ENCODE measurements around the gene CDH4.
"Not testable (repeated sequence)": the region's sequence is repeated elsewhere in the genome, so short reads cannot be mapped to it uniquely, and the experiment has no call there.

The CDH4 gene

GRCh38 chr20:61976644-61977418, 724.8 kb downstream of the CDH4 start:
- no peak for DNase-seq (ENCODE audit: low read depth)

DNA sequence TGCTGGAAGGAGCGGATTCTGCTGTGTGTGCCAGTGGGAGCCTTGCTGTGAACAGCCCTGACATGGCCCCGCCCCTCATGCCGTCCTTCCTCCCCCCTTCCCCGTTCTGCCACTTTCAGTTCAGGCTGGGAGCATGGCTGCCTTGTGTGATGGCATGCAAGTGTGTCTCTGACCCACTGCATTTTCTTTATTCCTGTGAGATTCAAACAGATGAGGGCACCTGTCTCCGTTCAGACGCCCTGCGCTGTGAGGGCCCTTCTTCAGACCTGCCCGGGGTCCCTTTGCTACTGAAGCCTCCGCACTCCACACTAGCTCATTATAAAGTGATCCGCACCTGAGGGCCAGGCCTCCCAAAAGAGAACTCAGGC, 725.3 kb downstream of the CDH4 start:
- DNase-seq (ENCODE audit: low read depth): no peak

- no peak for DNase-seq (ENCODE audit: low read depth)
These were observed 726.4 kb downstream of the CDH4 start for GRCh38 chr20:61978491-61978890.

GRCh38 chr20:61979090-61979489, 727.0 kb downstream of the CDH4 start:
- DNase-seq (ENCODE audit: low read depth): no peak

GRCh38 chr20:61979701-61980635, 727.9 kb downstream of the CDH4 start:
- DNase-seq (ENCODE audit: low read depth): no peak

GRCh38 chr20:61980647-61981583, 728.9 kb downstream of the CDH4 start:
- no peak for DNase-seq (ENCODE audit: low read depth)

- not testable (repeated sequence) for DNase-seq (ENCODE audit: low read depth)
These were observed 729.6 kb downstream of the CDH4 start for GRCh38 chr20:61981691-61982090.

DNA sequence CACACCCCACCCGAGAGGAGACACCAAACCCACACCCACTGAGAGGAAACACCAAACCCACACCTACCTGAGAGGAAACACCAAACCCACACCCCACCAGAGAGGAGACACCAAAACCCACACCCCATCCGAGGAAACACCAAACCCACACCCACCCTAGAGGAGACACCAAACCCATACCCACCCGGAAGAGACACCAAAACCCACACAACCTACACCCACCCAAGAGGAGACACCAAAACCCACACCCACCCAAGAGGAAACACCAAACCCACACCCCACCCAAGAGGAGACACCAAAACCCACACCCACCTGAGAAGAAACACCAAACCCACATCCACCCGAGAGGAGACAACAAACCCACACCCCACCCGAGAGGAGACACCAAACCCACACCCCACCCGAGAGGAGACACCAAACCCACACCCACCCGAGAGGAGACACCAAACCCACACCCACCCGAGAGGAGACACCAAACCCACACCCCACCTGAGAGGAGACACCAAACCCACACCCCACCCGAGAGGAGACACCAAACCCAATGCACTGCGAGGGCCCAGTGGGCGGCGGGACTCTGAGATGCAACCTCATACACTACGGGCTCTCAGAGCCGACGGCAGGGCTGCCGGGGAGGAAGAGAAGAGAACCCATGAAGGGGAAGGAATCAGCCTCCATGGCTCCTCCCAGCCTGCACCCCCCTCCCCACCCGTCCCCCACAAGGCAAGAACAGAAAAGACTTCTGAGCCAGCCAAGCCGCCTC, 730.3 kb downstream of the CDH4 start:
- DNase-seq (ENCODE audit: low read depth): no peak

- DNase-seq (ENCODE audit: low read depth): no peak
These were observed 730.9 kb downstream of the CDH4 start for GRCh38 chr20:61982951-61983315.

DNA sequence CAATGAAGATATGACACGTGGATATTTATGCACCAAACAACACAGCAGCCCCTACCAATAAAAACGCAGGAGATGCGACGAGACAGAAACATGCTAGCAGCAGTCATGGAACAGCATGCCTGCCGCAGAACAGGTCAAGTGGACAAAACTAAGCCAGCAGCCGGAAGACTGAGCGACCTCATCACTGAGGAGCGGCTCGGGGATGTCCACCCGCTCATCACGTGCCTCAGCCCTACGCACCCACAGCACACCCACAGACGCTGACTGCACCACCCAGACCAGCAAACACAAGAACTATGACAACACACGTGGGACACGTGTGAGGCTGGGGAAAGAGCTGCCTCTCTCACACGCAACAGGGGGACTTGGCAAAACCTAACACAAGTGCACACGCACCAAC, 731.9 kb downstream of the CDH4 start:
- DNase-seq (ENCODE audit: low read depth): no peak

- not testable (repeated sequence) for DNase-seq (ENCODE audit: low read depth)
These were observed 732.4 kb downstream of the CDH4 start for GRCh38 chr20:61984431-61984830.

GRCh38 chr20:61985096-61985495, 733.0 kb downstream of the CDH4 start:
- no peak for DNase-seq (ENCODE audit: low read depth)

- DNase-seq (ENCODE audit: low read depth): no peak
These were observed 734.8 kb downstream of the CDH4 start for GRCh38 chr20:61986762-61987321.

GRCh38 chr20:61988665-61989064, 736.6 kb downstream of the CDH4 start:
- DNase-seq (ENCODE audit: low read depth): no peak

GRCh38 chr20:61989741-61990140, 737.7 kb downstream of the CDH4 start:
- DNase-seq (ENCODE audit: low read depth): no peak

Measured in activated T-cell treated with anti-CD3 and anti-CD28 coated beads for 48 hours (primary cell).